Measurements from ENCODE around the gene FBXW8.

- TF ChIP-seq CTCF (IDR thresholded peaks at IDR 0.05 in 4 of 5, conservative IDR thresholded peaks at IDR 0.05 in 1 of 5) (no peak), POLR2A (IDR thresholded peaks at IDR 0.05) (no peak)
Measured at GRCh38 chr12:116916714-116917114, 6.0 kb downstream of the FBXW8 start.
